ENCODE data around the gene PRR16.

PRR16 gene

DNA sequence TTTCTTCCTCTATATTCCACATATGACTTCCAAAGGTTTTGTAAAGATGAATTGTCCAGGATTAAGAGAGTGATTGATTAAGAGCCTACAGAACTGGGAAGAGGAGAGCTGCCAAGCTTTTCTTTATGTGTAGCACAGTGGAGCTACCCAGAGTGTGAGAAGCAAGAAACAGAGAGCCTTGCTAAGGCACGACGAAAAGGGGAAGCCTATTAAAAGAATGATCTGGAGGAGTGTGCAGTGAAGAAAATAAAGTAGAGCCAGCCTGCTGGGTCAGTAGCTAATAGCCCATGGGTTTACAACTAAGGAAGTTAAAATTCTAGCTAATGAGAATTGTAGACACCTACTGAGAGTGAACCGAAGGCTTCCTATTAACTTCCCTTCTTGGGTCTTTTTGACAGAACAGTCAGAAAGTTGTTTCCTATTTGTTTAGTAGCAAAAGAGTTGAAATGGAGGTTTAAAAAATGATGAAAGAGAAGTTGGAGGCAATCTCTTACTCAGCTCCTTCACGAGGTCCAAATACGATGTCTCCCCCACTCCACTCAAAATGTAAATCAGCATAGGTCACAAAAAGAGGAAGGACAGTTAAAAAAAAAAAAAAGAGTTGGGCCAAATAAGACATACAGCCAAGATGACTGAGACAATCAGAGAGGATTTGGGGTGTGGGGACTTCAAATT is 957 bp upstream of the PRR16 start:
- no peak for DNase-seq (ENCODE audit: low read depth in 4 of 4, low spot score in 1 of 4)

DNA sequence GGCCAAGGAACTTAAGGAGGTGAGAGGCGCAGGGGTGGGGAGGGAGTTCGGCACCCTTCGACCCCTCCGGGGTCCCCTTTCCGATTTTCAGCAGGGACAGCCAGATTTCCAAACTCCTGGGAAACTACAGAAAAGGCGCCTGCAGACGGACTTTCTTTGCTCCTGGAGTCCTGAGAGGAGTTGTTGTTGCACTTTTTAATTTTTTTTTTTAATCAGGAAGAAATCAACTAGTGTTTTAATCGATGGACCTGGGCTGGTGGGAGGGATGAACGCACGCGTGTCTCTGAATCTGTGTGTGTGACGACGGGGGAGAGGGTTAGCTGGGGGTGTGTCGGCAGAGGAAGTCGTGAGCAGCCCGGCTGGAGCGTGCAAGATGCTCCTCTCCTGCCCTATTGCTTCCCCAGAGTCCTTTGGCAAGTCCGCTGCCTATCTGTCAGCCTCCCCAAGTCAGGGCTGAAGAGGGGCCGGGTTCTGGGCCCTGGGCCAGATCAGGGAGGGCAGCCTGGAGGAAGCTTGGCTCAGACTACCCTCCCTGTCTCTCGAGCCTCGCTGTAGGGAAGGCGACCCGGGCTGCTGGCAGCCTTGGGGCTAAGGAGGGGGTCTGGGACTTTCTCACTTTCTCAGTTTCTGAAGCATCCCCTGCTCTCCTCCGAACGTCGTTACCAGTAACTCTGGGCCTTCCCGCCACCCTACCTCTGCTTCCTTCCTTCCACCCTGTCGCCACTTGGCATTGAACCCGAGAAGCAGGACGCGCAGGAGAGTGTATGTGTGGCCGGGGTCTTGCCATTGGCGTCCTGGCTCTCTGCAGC is 731 bp downstream of the PRR16 start:
- no peak for DNase-seq (ENCODE audit: low read depth in 4 of 4, low spot score in 1 of 4)

DNA sequence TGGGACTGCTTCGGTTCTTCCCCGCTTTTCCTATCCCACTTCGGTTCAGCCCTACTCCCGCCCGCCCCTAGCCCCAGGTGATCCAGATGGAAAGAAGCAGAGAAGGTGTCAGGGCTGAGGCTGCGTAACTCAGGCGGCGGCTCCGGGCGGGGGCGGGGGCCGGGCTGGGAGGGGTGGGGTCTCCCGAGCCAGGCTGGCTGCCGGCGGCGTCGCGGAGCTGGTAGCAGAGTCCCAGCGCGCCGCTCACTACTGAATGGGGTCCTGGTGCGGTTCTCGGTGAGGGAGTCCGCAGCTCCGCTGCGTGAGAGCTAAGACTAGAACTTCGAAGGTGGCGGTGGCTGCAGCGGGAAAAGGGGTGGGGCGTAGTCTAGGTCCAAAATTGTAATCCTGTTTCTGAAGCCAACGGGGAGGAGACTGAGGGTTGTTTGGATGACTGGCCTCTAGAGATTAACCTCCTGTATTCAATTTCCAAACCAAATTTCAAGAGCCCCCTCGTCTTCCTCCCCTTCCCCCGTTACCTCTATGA is 1.4 kb downstream of the PRR16 start:
- DNase-seq (ENCODE audit: low read depth in 4 of 4, low spot score in 1 of 4), result no peak

DNA sequence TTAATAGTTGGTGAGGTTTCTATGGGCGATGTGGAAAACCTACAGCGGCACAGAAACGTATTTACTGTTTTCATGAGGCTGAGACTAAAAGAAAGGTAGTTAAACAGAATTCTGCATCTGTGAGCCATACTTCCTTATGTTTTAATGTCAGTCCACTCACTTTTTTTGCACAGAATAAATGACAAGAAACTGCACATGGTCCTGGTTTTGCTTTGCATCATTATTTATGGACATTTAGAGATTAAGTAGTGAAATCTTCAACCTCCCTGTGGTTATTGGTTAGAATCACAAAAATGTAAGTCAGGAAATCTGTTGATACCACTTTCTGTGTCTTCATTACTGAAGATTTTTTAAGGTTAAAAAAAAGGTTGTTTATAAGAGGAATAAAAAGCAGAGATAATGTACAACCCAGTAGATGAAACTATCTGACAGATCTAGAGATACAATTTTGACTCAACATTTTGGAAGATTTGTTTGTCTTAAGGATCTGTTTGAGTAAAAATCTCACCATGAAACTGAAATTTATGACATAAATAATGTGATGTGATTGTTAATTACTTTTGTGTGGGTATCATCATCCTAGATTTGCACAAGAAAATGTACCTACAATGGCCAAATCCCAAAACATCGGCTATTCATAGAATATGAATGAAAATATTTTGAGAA is 2.4 kb downstream of the PRR16 start:
- no peak for DNase-seq (ENCODE audit: low read depth in 4 of 4, low spot score in 1 of 4)

DNA sequence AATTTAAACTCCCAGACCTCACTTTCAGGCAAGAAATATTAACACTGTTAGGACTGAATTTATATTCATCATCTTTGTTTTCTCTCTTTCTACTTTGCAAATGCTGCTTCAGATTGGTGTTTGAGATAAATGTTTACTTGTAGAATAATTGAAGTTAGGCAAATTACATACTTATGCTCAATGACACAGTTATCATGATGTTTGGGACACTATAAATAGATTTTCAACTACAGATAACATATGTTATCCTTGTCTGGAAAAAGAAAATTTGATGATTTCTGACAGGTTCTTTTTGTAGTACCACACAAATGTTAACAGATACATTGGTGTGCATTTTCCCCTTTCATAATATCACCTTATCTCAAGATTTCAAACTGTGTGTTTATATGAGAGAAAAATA is 7.9 kb downstream of the PRR16 start:
- DNase-seq (ENCODE audit: low read depth in 4 of 4, low spot score in 1 of 4), result no peak

DNA sequence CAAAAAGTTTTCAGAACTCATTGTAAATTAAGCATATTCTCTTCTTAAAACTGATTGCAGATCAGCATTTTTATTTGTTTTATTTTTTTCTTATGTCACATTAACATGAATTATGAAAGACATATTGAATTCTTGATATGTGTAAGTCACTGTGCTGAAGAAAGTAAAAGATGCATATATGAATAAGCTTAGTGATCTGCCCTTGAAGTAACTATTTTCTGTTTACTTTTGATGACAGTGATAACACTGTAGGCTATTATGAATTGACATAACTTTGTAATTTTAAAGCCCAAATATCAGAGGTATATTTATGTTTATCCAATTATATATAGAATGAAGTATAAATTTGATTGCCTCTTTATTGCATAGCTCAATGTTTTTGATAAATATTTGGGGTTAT is 8.8 kb downstream of the PRR16 start:
- no peak for DNase-seq (ENCODE audit: low read depth in 4 of 4, low spot score in 1 of 4)

DNA sequence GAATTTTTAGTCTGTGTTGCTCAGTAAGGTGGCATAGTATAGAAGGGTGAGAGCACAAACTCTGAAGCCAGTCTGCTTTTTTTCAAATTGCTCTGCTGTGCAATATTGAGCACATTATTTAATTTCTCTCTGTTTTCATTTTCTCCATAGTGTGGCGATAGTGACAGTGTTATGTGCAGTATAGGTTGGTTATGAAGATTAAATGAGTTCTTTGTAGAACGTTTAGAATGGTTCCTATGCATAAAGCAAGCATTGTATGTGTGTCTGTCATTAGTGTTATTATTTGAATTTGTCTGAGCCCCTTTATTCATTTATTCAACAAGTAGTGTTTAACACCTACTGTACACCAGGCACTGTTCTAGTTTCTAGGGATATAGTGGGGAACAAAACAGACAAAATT is 9.2 kb downstream of the PRR16 start:
- no peak for DNase-seq (ENCODE audit: low read depth in 4 of 4, low spot score in 1 of 4)

DNA sequence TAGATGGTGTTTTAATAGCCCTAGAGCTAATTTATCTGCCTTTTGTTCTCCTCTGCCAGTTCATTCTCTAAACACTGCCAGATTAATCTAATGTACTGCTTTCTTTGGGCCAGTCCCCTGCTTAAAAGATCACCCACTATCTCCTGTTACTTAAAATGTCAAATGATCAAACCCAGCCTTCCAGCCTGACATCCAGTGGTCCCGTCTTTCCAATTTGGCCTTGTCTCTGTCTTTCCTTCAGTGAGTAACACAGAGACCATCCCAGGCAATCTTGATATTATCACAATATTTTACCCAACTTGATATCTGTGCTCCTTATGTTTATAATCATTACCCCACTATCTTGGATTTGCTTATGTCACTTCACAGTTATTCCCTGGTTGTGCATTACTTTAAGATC is 12.0 kb downstream of the PRR16 start:
- DNase-seq (ENCODE audit: low read depth in 4 of 4, low spot score in 1 of 4), result no peak

DNA sequence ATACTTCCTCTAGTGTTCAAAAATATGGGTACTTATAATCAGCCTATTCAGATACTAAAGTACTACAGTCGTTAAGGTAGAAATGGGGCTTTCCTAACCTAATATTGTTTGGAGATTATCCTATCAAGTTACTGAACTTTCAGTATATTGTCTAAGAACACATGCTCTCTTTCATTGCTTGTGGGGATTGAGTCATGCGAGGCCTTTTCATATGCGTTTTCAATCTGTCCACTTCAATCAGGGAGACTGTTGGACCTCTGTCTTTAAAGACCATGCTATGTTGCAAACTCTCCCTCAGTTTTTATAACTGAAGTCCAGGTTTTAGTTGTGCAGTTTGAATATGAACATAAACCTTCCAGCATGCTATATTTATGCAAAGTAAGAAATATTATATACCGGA is 15.0 kb downstream of the PRR16 start:
- no peak for DNase-seq (ENCODE audit: low read depth in 4 of 4, low spot score in 1 of 4)

DNA sequence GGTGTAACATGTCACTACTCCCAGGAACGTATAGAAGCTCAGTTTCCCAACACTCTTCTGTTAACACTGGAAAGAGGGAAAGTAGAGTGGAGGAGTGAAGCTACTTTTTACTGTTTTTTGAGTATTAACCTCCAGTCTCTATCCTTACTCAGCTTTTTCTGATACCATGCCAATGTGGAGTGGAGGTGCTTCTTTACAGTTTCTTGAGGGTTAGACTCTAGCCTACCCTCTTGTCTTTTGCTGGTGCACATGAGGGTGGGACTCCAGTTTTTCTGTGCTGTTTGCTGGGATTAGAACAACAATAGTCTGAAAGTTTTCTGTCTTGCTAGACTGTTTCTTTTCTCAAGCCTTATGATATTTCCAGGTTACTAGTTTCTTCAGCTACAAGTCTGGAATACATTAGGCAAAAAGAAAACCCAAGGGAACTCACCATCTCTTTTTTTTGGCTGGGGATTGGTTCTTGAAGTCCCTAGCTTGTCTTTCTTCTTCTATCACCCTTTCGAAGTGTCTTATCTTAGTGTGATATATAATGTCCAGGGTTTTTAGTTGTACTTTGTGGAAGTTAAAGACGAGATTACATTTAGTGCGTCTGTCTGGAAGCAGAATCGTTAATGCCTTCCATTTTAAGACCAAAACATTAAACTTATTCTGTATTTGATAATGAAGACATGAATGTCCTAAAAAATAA is 35.9 kb downstream of the PRR16 start:
- no peak for DNase-seq (ENCODE audit: low read depth in 4 of 4, low spot score in 1 of 4)

DNA sequence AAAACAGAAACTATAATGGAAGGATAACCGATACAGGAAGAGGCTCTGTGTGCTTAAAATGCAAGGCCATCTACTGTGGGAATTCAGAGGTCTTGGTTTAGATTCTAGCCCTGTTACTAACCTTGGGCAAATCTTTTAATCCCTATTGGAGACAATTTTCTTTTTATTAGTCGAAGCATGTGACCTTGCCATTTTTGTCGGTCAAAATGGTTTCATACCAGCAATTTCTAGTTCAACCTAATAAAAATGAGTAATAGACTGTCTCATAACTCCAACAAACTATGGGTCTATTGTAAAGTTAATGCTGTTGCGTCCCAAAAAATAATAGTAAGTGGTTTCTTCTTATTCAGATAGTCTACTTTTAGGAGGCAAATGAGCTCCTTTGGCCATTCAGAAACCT is 38.4 kb downstream of the PRR16 start:
- DNase-seq (ENCODE audit: low read depth in 4 of 4, low spot score in 1 of 4), result no peak

DNA sequence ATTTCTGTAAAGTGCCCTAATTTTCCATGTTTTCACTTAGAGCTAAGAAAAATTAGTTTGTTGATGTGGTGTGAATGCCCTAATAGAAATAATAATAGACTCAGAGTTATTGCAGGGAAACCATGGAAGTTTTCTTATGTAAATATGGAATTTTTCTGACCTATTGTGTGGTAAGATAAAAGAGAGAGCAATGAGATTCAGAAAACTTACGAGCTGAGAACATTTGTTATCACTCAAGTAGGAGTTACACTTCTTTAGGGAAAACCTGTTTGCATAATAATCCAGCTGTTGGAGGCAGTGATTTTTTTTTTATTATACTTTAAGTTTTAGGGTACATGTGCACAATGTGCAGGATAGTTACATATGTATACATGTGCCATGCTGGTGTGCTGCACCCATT is 39.2 kb downstream of the PRR16 start:
- no peak for DNase-seq (ENCODE audit: low read depth in 4 of 4, low spot score in 1 of 4)

DNA sequence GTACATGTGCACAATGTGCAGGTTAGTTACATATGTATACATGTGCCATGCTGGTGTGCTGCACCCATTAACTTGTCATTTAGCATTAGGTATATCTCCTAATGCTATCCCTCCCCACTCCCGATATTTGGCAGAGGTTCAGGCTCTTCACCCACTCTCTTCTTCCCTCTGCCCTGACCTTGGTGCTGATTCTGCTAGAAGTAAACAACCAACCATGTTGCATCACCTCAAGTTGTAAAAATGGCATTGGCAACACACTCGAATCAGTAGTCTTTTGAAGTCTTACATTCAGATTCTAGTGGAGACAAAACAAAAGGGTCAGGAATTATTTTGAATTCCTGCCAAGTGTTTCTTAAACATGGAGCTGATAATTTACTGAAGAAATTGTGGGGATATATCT is 40.0 kb downstream of the PRR16 start:
- DNase-seq (ENCODE audit: low read depth in 4 of 4, low spot score in 1 of 4), result no peak

DNA sequence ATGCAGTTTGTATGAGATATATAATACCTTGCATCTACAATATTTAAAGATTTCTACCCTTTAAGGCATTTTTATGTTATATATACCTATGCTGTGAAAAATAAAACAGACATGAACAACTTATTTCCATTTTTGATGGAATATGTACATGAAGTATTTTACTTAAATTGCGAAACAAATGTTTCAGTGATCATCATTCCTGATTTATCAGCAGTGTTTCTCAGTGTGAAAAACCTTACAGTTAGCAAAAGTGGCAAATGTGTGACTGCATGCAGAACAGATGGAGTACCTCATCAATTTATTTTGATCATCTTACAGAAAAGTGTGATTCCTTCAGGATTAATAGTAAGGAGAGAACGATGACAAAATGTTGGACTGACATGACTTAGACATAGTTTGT is 43.1 kb downstream of the PRR16 start:
- DNase-seq (ENCODE audit: low read depth in 4 of 4, low spot score in 1 of 4), result no peak

DNA sequence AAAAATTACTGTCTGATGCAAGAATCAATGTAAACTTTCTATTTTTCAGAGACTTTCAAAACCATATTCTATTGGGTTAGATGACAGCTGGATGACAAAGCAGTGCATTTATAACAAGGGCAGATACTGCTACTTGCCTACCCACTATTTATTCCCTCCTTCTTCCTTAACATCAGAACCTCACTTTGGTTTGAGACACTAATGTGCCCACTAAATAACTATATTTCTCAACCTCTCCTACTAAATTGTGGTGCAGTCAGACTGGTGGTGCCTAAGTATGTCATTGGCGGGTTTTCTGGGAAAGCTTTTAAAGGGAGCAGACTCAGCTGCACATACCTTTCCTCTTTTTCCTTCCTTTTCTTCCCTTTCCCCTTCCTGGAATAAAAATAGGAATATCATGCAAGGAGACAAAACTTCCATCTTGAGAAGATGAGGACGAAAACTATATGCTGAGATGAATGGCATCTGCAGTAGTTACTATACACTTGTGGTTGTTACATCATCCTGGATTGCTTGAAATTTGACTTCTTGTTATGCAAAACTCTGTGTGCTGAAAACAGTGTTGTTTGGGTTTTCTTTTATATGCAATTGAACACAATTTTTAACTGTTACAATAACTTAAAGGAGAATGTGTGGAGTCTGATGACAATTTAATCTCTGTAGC is 43.8 kb downstream of the PRR16 start:
- DNase-seq (ENCODE audit: low read depth in 4 of 4, low spot score in 1 of 4), result no peak

DNA sequence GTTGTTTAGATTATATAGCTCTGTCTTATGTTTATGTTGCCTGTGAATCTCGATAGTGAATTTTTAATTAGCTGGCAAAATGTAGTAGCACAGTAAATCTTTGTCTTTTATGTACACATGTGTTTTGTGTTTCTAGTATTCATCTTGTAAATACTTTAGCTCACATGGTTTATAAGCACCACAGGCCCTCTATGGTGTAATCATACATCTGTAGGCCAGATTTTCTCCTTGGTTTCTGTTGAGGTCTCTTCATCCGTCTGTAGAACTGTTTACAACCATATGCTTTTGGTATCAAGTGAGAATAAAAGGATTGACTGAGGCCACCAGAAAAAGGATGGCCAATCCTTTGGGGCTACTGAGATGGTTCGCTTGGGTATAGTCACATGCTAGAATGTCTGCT is 45.0 kb downstream of the PRR16 start:
- DNase-seq (ENCODE audit: low read depth in 4 of 4, low spot score in 1 of 4), result no peak

DNA sequence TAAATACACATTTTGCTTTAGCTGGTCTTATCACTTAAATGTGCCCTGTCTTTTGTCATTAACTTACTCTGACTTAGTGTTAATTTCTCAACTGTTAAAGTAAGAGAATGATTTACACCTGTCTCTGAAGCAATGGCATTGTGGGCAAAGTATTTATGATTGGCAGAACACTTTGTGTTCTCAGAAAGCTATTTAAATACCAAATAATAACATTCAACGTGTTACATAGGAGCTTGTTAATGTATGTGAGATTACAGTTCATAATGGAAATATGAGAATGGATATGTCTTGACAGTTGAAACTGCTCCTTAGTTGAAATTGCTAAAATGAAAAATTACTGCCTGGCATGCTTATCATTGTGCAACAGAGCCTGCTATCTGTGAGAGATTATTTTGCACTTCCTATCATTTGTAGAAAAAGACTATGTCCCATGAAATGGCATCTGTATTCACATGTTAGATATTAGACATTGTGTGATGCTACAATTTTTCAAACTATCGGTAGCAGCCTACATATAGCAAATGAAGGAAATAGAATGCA is 46.1 kb downstream of the PRR16 start:
- DNase-seq (ENCODE audit: low read depth in 4 of 4, low spot score in 1 of 4), result no peak

DNA sequence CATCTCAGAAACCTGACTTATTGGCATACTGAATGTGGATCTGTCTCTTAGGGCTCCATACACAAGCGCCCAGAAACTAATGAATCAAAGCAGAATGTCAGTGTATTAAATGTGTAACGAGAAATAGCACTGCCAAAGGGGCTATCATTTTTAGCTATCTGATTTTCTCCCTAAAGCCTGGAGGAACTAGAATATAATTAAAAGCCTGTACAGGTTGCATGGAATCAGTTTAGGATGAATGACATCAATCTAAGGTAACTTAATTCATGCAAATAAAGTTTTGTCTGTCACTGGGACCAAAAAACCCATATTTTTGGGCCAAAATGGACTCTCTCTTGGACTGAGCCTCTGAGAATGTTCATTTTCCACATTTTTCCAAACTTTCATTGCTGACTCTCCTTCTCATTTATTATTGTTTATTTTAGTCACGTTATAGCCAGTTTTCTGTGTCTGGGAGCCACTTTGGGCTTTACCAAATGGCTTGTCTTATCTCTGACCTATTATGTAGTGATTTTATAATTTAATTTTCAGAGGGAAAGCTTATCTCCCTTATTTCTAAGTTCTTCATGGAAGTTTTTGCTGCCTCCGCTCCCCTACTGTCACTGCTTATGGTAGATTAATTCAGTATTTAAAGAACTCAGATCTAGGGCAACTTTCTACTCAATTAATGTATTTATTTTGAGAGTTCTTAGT is 47.0 kb downstream of the PRR16 start:
- no peak for DNase-seq (ENCODE audit: low read depth in 4 of 4, low spot score in 1 of 4)

DNA sequence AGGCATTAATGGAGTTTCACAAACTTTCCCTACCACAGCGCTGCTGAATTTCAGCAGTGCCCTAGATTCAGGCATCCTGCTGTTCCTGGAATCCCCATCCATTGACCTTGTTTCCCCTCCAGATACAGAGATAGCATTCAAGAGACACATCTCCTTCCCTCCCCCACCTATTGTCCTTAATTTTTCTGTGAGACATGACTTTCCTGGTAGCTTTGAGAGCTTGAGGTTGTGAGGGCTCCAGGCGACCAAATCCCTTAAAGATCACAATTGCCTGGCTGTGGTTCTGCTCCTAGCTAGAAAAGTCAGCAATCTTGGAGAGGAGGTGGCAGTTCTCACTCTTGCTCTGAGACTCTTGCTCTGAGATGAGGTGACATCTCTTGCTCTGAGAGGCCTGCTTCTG is 48.0 kb downstream of the PRR16 start:
- DNase-seq (ENCODE audit: low read depth in 4 of 4, low spot score in 1 of 4), result no peak

All from stimulated activated CD4-positive, alpha-beta T cell treated with anti-CD3 and anti-CD28 coated beads, Interleukin-1b, Interleukin-23, amount 100 ng/mL, for 24 hours (primary cell).